Hair follicular keratinocyte (primary cell): Measurements from ENCODE around the gene MYL6. TPM values are rescaled to one million over a fixed set of nuclear protein-coding genes. Genes with fewer than 3 reads are reported as not detected.

Source experiments
- total RNA-seq: library from RNA; depleted of rRNA; stranded (reverse); fragments of >200 nt; gene quantifications from 2 replicates; pipeline ENCODE4 v1.2.3, GENCODE V29; 2015

The MYL6 gene
- total RNA-seq = 1,992 and 2,124 TPM in 2 replicates

DNA sequence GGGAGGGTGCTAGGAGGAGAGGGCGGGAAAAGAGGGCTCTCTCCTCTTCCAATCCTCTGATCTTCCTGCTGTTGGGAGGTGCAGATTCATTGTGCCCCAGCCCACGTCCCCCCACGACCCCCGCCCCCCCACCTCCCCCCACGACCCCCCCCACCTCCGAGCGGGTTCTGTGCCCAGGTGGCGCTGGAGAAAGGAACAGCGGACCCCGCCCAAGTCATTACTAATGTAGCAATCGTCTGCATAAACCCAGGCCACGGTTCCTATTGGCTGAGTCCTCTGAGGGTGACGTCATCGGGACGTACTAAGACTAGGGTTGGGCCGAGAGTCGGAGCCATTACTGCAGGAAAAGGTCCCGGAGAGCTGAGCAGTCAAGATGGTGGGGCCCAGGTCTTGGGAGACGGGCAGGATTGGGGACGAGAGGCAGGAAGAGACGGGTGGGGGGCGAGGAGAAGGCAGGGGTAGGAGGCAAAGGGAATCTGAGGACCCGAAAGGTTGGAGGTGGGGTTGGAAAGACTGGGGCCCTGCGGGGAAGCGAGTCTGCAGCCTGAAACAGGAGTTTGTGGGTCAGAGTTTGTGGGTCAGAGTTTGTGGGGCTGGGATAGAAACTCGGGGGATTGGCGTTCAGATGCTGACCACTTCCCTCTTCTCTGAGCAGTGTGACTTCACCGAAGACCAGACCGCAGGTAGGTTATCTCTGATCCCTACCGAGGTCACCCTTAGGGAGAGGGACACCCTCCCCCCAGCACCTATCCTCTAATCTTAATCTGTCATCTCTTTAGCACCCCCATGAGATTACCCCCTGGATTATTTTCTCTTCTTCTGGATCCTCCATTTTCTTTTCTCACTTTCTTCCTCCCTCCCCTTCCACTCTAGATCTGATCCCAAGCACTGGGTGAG is at the start of gene MYL6:
MYL6 (plus strand) TSS at position 331 of the 897 bp plus-strand sequence; CDS start at position 374, 43 bp downstream.

DNA sequence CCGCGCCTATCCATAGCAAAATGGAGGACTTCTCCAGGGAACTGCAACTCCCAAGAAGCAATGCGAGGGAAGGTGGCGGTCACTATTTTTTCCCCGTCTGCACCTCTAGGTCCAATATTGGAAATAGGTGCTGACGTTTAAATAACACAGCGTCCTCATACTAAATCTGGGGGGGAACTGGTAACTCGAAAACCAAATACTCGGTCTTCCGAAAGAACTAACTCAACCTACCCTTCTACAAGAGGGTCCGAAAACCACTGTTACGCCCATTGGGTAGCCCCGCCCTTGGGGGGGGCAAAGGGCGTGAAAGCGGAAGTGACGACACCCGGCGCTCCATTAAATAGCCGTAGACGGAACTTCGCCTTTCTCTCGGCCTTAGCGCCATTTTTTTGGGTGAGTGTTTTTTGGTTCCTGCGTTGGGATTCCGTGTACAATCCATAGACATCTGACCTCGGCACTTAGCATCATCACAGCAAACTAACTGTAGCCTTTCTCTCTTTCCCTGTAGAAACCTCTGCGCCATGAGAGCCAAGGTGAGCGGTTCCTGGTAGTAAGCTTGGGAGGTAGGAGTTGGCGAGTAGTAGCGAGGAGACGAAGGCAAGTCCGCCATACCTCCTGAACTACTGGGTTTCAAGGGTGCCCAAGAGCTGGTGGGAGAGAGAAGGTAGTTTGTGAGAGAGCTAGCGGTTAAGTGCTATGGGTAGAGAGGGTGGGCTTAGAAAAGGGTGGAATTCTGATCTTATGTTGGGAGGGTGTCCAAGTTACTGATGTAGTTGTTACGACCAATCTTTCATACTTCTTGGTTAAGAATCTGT is 41.7 kb upstream of the MYL6 start, which contains the start of gene RPL41:
RPL41 (plus strand) TSS at position 367 of the 815 bp plus-strand sequence.

DNA sequence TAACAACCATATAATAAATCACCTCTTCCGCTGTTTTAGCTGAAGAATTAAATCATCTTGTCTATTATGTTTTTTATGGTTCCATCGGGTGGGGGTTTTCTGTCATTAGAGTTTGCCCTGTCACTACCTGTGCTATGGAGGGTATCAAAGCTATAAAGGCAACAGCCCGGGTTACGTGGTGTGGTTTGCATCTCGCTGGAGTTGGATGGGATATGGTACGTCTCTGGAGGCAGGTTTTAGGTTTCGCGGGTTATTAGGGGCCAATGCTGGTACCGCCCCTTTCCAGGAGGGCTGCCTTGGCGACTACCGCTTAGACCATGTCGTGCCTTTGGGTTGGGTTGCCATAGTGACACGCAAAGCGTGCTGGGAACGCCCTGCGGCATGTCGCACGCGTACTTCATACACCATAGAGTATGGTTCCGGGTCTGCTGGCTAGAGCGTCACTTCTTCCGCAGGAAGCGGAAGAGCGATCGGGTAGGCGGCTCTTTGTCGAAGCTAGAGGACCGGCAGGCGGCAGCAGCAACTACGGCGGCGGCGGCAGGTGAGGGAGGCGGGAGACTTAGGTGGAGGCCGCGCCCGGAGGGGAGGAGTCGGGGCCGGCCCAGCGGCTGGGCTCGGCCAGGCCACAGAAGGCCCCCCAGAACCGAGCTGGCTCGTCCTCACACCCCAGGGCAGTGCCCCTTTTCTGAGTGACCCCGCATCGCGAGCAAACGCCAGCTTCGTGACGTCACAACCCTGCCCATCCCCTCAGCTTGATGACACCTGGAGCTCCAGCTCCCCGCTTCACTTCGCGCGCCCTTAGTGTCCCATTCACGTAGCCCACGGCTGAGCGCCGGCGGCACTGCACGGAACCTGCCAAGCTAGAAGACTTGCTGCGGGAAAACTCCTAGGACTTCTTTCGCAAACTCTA is 40.1 kb upstream of the MYL6 start, which contains the start of gene ZC3H10:
ZC3H10 (plus strand) TSS at position 489 of the 910 bp plus-strand sequence. CDS start 2,297 bp downstream, outside the sequence.

DNA sequence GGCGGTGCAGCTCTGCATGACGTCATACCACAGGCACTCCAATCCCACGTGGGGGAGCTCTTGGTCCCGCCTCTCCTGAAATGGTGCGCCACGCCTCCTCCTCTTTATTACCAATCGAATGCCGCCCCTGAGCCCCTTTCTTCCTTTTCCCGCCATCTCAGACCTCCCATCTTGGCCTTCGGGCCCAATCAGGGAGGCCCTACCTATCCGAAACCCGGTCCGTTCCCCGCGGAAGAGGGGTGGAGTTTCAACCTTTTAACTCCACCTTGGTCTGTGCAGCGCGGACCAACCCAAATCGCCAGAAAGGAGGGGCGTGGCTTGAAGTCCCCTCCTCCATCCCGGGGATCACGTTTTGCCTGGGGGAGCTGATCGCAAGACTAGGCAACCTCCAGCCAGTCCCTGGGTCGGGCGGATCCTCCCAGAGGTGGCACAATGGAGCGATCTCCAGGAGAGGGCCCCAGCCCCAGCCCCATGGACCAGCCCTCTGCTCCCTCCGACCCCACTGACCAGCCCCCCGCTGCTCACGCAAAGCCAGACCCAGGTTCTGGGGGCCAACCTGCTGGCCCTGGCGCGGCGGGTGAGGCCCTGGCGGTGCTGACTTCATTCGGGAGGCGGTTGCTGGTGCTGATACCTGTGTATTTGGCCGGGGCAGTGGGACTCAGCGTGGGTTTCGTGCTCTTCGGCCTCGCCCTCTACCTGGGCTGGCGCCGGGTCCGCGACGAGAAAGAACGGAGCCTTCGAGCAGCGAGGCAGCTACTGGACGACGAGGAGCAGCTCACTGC is 30.1 kb upstream of the MYL6 start, which contains the start of gene ESYT1:
ESYT1 (plus strand) TSS at position 380 of the 782 bp plus-strand sequence; CDS start at position 433, 53 bp downstream.

DNA sequence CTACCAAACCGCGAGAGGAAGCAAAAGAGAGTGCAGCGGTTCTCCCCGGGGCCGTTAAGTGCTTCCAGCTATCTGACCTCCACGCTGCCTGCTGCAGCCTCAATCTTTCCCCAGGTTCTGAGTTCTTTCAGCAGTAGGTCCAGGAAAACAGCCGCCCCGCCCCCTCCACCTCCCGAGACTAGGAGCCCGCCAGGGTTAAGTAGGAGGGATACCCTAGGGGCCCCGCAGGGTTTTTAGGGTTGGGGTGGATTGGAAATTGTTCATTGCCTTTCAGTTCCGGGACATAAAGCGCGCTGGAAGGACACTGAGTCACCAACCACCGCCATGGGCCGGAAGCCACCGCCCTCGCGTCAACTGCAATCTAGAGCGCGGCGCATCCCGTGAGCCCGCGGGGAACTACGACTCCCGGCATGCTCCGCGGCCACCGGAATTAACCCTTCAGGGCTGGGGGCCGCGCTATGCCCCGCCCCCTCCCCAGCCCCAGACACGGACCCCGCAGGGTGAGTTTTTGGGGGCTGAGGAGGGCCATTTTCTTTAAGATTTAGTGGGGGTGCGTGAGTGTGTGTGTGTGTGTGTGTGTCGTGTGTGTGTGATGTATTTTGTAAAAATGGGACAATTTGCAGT is 5.9 kb upstream of the MYL6 start, which contains the start of gene MYL6B:
MYL6B (plus strand) TSS at position 456 of the 624 bp plus-strand sequence. CDS start 1,332 bp downstream, outside the sequence.

DNA sequence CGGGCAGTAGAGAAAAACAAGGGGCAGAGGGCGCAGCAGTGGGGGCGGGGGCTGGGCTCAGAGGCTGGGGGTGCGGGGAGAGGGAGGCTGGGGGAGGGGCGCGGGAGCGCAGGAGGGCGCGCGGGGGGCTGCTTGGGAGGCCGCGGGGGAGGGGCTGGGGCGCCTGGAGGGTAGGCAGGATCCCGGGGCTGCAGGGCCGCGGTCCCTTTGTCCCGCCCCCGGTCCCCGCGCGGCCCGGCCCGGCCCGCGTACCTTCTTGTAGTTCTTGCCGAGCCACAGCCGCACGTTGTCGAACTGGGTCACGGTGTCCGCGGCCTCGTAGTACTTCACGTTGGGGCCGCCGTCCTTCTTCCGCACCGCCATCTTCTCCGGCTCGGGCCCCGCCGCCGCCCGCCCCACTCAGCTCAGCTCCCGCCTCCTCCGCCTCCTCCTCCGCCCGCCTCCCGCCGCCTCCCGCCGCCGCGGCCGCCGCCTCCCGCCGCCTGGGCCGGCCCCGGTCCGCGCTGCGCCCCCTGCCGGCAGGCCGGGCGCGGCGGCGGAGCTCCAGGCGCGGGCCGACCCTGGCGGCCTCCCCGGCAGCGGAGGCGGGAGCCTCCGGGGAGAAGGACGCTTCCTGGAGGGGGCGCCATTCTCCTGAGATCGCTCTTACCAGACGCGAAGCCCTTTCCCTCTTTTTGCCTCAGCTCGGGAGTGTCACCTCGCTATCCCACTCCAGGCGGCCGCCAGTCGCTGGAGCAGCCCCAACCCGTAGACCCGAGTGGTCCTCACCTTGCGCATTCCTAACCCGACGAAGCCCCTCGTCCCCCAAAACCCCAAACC is 31.1 kb downstream of the MYL6 start, which contains the start of gene SMARCC2:
SMARCC2 (minus strand) TSS at position 385 of the 819 bp plus-strand sequence; CDS start at position 363, 22 bp downstream.

Other genes starting within 250 kb of the MYL6 start
- gene PYM1, start 230.5 kb upstream of the MYL6 start, total RNA-seq = 47.9 and 67.3 TPM in 2 replicates
- 157 and 232 TPM in 2 replicates for gene DGKA, start 227.2 kb upstream of the MYL6 start, total RNA-seq
- 1.8 and 3.4 TPM in 2 replicates for gene PMEL, start 192.3 kb upstream of the MYL6 start, total RNA-seq
- gene CDK2, start 191.5 kb upstream of the MYL6 start, total RNA-seq = 27.1 and 50.3 TPM in 2 replicates
- 46.3 and 70.7 TPM in 2 replicates for gene RAB5B, start 184.3 kb upstream of the MYL6 start, total RNA-seq
- 8.3 and 11.2 TPM in 2 replicates for gene SUOX, start 161.1 kb upstream of the MYL6 start, total RNA-seq
- 0.94 and 2.2 TPM in 2 replicates for gene IKZF4, start 137.3 kb upstream of the MYL6 start, total RNA-seq
- gene RPS26, start 116.4 kb upstream of the MYL6 start, total RNA-seq = 1,053 and 1,704 TPM in 2 replicates
- 6.2 and 14.0 TPM in 2 replicates for gene ERBB3, start 78.2 kb upstream of the MYL6 start, total RNA-seq
- gene PA2G4, start 53.8 kb upstream of the MYL6 start, total RNA-seq = 183 and 356 TPM in 2 replicates
- 4,093 and 5,143 TPM in 2 replicates for gene RPL41, start 41.7 kb upstream of the MYL6 start, total RNA-seq
- gene ZC3H10, start 40.1 kb upstream of the MYL6 start, total RNA-seq = 0.62 and 3.8 TPM in 2 replicates
- 176 and 198 TPM in 2 replicates for gene ESYT1, start 30.1 kb upstream of the MYL6 start, total RNA-seq
- gene MYL6B, start 5.8 kb upstream of the MYL6 start, total RNA-seq = 41.4 and 72.2 TPM in 2 replicates
- 18.7 and 24.4 TPM in 2 replicates for gene SMARCC2, start 31.1 kb downstream of the MYL6 start, total RNA-seq
- gene RNF41, start 63.6 kb downstream of the MYL6 start, total RNA-seq = 37.4 and 58.7 TPM in 2 replicates
- gene NABP2, start 66.0 kb downstream of the MYL6 start, total RNA-seq = 33.0 and 54.3 TPM in 2 replicates
- not detected in 2 replicates for gene SLC39A5, start 71.7 kb downstream of the MYL6 start, total RNA-seq
- gene ANKRD52, start 100.0 kb downstream of the MYL6 start, total RNA-seq = 11.9 and 14.2 TPM in 2 replicates
- 4.8 TPM in 2 replicates for gene COQ10A, start 108.6 kb downstream of the MYL6 start, total RNA-seq
- gene CS, start 142.0 kb downstream of the MYL6 start, total RNA-seq = 106 and 130 TPM in 2 replicates
- 85.5 and 113 TPM in 2 replicates for gene CNPY2, start 157.6 kb downstream of the MYL6 start, total RNA-seq
- gene PAN2, start 175.6 kb downstream of the MYL6 start, total RNA-seq = 9.7 and 17.5 TPM in 2 replicates
- 2.7 and 5.5 TPM in 2 replicates for gene IL23A, start 180.5 kb downstream of the MYL6 start, total RNA-seq
- 40.0 and 64.2 TPM in 2 replicates for gene STAT2, start 201.7 kb downstream of the MYL6 start, total RNA-seq
- gene APOF, start 204.5 kb downstream of the MYL6 start, total RNA-seq = not detected in 2 replicates